Measurements from ENCODE around the gene KDM4C. TPM values are rescaled to one million over a fixed set of nuclear protein-coding genes. Genes with fewer than 3 reads are reported as not detected.

Gene KDM4C
- total RNA-seq, 2 donors from 2014 or later = 66.2 to 68.7 TPM

DNA sequence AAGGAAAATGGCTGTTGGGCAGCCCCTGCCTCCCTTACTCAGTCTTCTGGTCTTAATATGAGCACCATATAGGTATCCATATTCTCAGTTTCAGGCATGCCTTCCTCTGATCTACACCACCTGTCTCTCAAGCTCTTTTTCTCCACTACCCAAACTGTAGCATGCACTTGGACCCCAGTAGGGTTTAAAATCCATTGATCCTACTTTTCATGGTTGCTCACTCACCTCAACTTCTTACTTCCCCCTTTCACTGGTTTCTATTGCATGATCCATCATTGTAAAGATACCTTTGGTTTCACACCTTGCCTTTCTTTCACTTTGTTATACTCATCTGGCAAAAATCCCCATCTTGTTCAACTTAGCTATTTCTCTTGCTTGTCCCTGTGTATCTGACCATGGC lies 159.4 kb downstream of the KDM4C start:
- no peak for DNase-seq (ENCODE audit: low spot score)
- Mint-ChIP-seq H3K27ac (no peak overlapping the region), H3K4me3 (no peak overlapping the region), H3K4me1 (ENCODE audit: low read depth in 2 of 2) (peaks cover 37 to 38% of the 10 kb centered on the region in 2 donors), H3K36me3 (no peaks in the 10 kb centered on the region), H3K9me3 (peaks cover 3% of the 10 kb centered on the region), H3K27me3 (no peaks in the 10 kb centered on the region)
- no peak for ATAC-seq

GRCh38 chr9:6920041-6920440 lies 162.3 kb downstream of the KDM4C start:
- ATAC-seq (no peak), DNase-seq (ENCODE audit: low spot score) (no peak)
- Mint-ChIP-seq H3K4me3 (no peak overlapping the region), H3K36me3 (no peaks in the 10 kb centered on the region), H3K27ac (no peak overlapping the region), H3K27me3 (no peaks in the 10 kb centered on the region), H3K4me1 (ENCODE audit: low read depth in 2 of 2) (peaks cover 53 to 62% of the 10 kb centered on the region in 2 donors), H3K9me3 (peaks cover 3% of the 10 kb centered on the region)

DNA sequence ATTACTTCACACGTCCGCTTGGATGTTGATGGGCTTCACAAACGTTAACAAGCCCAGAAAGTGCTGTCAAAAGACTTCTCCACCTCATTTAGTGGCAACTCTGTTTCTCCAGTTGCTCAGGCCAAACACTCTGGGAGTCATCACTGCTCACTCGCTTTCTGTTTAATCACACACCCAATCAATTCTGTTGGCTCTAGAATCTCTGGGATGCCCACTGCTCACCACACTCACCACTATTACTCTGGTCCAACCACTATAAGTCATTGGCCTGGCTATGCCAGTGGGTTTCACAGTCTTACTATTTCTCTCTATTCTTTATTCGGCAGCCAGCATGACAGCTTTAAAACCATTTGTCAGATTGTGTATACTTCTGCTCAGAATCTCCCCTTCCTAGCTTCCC lies 163.5 kb downstream of the KDM4C start:
- Mint-ChIP-seq H3K4me1 (ENCODE audit: low read depth in 2 of 2) (peaks cover 53 to 62% of the 10 kb centered on the region in 2 donors), H3K36me3 (no peaks in the 10 kb centered on the region)
- peak in 1 of 2 donors; percentile 31 for ATAC-seq

DNA sequence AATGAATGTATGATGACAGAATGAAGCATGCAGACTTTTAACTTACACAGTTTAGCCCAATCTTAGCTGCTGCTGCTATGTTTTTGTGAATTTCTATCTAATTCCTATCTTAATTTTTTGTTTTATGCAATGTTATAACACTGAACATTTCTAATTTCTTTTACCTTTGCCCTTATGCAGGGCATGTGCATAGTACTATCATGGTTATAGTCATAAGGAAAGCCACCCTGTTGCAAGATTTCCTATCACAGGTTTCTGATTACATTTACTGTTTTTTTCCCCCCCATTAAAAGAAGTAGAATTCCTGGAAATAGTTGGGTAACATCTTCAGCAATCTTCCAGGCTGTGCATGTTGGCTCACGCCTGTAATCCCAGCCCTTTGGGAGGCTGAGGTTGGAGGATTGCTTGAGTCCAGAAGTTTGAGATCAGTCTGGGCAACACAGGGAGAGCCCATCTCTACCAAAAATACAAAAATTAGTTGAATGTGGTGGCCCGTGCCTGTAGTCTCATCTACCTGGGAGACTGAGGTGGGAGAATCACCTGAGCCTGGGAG lies 164.4 kb downstream of the KDM4C start:
- peaks cover 3% of the 10 kb centered on the region for H3K9me3 Mint-ChIP-seq
- H3K4me1 Mint-ChIP-seq (ENCODE audit: low read depth in 2 of 2) = peaks cover 54 to 57% of the 10 kb centered on the region in 2 donors
- DNase-seq (ENCODE audit: low spot score) = no peak
- ATAC-seq = peak; percentile 55 to 67
- H3K27me3 Mint-ChIP-seq = no peaks in the 10 kb centered on the region
- no peaks in the 10 kb centered on the region for H3K36me3 Mint-ChIP-seq
- H3K27ac Mint-ChIP-seq = peak overlapping the region; percentile 28 to 51
- peak overlapping the region; percentile 54 for H3K4me3 Mint-ChIP-seq

More for the DNA sequence above, 163.5 kb downstream of the KDM4C start:
- peak overlapping the region; percentile 54 for H3K4me3 Mint-ChIP-seq
- H3K9me3 Mint-ChIP-seq = peaks cover 3% of the 10 kb centered on the region
- H3K27me3 Mint-ChIP-seq = no peaks in the 10 kb centered on the region
- peak overlapping the region; percentile 28 to 51 for H3K27ac Mint-ChIP-seq
- DNase-seq (ENCODE audit: low spot score) = no peak

DNA sequence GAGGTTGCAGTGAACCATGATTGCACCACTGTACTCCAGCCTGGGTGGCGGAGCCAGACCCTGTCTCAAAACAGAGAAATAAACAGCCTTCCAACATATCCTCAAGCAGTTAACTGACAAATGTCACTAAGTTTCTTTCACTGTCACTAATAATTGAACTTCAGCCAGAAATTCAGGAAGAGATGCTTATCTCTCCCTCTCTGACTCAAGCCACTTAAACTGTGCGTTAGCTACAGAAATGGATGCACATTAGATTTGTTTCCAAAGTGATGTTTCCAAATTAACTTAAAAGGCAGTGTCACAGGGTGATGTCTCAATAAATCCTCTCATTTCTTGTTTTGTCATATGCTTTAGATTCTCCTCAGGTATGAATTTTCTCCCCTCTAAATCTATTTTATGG lies 164.9 kb downstream of the KDM4C start:
- Mint-ChIP-seq H3K27ac (peak overlapping the region; percentile 28 to 51), H3K4me3 (peak overlapping the region; percentile 54), H3K9me3 (peaks cover 3% of the 10 kb centered on the region), H3K4me1 (ENCODE audit: low read depth in 2 of 2) (peaks cover 52 to 55% of the 10 kb centered on the region in 2 donors), H3K27me3 (no peaks in the 10 kb centered on the region), H3K36me3 (no peaks in the 10 kb centered on the region)
- DNase-seq (ENCODE audit: low spot score) (no peak), ATAC-seq (no peak)

- peak in 1 of 2 donors; percentile 64 for ATAC-seq
- Mint-ChIP-seq H3K27ac (peak overlapping the region; percentile 28 to 51), H3K4me3 (peak overlapping the region; percentile 54), H3K36me3 (no peaks in the 10 kb centered on the region), H3K27me3 (no peaks in the 10 kb centered on the region), H3K9me3 (peaks cover 2% of the 10 kb centered on the region), H3K4me1 (ENCODE audit: low read depth in 2 of 2) (peaks cover 54 to 57% of the 10 kb centered on the region in 2 donors)
- no peak for DNase-seq (ENCODE audit: low spot score)
Measured at GRCh38 chr9:6923086-6923485, 165.3 kb downstream of the KDM4C start.

DNA sequence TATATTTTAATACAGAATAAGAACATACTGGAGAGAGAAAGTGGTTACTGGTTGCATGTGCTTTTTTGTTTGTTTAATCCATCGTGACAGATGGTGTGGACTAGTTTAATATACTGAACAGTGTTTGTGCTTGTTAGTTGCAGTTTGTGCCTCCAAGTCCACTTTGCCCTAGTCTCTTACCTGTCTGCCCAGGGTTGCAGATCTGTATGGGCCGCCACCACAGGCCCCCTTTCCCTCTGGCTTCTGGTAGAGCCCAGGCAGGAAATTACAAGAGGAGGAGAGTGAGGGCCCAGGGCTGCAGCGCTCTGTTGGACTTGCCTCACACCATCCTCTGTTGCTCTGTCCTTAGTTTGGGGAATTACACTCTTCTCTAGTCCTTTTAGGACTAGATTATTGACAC lies 166.4 kb downstream of the KDM4C start:
- DNase-seq (ENCODE audit: low spot score) = no peak
- Mint-ChIP-seq H3K9me3 (no peaks in the 10 kb centered on the region), H3K4me1 (ENCODE audit: low read depth in 2 of 2) (peaks cover 60 to 65% of the 10 kb centered on the region in 2 donors), H3K4me3 (peak overlapping the region; percentile 23), H3K36me3 (no peaks in the 10 kb centered on the region), H3K27ac (no peak overlapping the region), H3K27me3 (no peaks in the 10 kb centered on the region)
- ATAC-seq = peak in 1 of 2 donors; percentile 28

DNA sequence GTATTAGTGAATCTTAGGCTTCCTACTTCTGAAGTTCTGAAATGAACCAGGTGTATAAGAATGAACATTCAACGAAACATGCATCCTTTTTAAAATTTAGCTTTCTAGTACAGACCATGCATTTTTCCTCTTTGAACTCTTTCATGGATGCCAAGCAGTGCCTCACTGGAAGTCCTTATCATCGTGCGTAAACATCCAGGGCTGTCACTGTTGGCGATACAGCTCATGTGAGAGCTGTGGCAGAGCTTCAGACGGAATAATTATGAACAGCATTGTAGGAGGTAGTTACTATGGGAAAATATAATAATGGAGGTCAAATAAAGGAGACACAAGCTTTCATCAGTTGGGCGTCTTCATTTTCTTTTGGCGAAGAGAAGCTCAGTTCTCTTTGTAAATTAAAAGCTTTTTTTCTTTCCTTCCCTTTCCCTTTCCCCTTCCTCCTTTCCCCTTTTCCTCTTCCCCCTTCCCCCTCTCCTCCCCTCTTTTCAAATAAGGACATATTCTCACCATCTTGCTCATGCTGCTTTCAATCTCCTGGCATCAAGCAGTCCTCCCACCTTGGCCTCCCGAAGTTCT lies 167.3 kb downstream of the KDM4C start:
- H3K36me3 Mint-ChIP-seq = no peaks in the 10 kb centered on the region
- H3K4me1 Mint-ChIP-seq (ENCODE audit: low read depth in 2 of 2) = peaks cover 65 to 68% of the 10 kb centered on the region in 2 donors
- H3K27me3 Mint-ChIP-seq = no peaks in the 10 kb centered on the region
- H3K4me3 Mint-ChIP-seq = no peak overlapping the region
- ATAC-seq = no peak
- no peak for DNase-seq (ENCODE audit: low spot score)
- no peaks in the 10 kb centered on the region for H3K9me3 Mint-ChIP-seq
- no peak overlapping the region for H3K27ac Mint-ChIP-seq

DNA sequence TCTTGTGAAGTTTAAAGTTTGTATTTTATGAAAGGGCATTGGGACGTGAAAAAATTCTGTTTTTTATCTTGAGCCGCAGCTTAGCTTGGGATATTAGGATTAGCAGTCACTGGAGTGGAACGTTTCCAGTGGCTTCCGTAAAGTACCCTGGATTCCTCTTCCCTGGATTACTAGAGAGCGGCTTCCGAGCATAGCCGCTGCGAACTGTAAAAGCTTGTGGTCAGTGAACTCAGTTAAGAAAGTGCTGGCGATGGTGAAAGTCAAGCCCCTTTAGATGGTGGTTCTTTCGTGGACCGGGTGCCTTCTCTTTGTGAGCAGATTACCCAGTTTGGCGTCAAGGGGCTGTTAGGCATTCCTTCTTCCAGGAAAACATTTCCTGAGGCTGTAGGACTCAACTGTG lies 168.1 kb downstream of the KDM4C start:
- Mint-ChIP-seq H3K27ac (no peak overlapping the region), H3K27me3 (no peaks in the 10 kb centered on the region), H3K4me1 (ENCODE audit: low read depth in 2 of 2) (peaks cover 64 to 68% of the 10 kb centered on the region in 2 donors), H3K36me3 (no peaks in the 10 kb centered on the region), H3K4me3 (no peak overlapping the region), H3K9me3 (no peaks in the 10 kb centered on the region)
- ATAC-seq (no peak), DNase-seq (ENCODE audit: low spot score) (no peak)

DNA sequence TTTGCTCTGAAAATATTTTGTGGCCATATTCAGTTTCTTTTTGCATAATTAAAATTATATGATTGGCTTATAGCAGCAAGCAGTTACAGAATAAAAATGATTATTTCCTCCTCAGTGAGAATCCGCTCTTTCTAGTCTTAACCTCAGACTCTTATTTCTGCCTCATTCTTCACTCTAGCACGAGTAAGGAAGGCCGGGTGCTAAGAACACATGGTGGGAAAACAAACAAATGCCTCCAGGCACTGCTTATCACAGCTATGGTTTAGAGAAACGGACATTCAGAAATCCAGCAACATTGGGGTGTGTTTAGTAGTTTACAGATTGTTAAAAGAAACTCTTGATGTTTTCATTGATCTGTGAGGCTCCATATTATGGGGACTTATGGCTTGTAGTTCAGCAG lies 168.7 kb downstream of the KDM4C start:
- Mint-ChIP-seq H3K27ac (no peak overlapping the region), H3K4me1 (ENCODE audit: low read depth in 2 of 2) (peaks cover 60 to 62% of the 10 kb centered on the region in 2 donors), H3K4me3 (no peak overlapping the region), H3K9me3 (no peaks in the 10 kb centered on the region), H3K36me3 (no peaks in the 10 kb centered on the region), H3K27me3 (no peaks in the 10 kb centered on the region)
- DNase-seq (ENCODE audit: low spot score) (no peak), ATAC-seq (no peak)

GRCh38 chr9:6927838-6928237 lies 170.1 kb downstream of the KDM4C start:
- Mint-ChIP-seq H3K27ac (no peak overlapping the region), H3K4me3 (no peak overlapping the region), H3K27me3 (no peaks in the 10 kb centered on the region), H3K4me1 (ENCODE audit: low read depth in 2 of 2) (peaks cover 52 to 55% of the 10 kb centered on the region in 2 donors), H3K36me3 (no peaks in the 10 kb centered on the region), H3K9me3 (no peaks in the 10 kb centered on the region)
- no peak for ATAC-seq
- DNase-seq (ENCODE audit: low spot score) = no peak

DNA sequence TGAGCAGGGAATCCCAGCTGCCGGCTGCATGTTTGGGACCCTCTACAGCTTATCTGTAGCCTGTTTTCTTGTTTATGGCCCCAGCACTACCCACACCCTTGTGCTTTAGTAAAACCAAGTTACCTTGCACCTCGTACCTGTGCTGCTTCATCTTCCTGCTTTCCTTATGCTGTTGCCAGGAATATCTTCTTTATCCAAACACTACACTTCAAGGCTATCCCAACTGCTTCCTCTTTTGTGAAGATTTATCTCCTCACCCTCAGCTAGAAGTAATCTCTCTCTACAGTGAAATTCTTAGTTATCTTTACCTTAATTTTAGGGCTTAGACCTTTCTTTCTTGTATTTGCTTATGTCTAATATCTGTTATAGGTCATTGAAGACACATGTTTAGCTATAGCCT lies 171.1 kb downstream of the KDM4C start:
- Mint-ChIP-seq H3K9me3 (no peaks in the 10 kb centered on the region), H3K4me3 (no peak overlapping the region), H3K4me1 (ENCODE audit: low read depth in 2 of 2) (peaks cover 42 to 50% of the 10 kb centered on the region in 2 donors), H3K27me3 (no peaks in the 10 kb centered on the region), H3K27ac (no peak overlapping the region), H3K36me3 (no peaks in the 10 kb centered on the region)
- DNase-seq (ENCODE audit: low spot score) (no peak), ATAC-seq (no peak)

DNA sequence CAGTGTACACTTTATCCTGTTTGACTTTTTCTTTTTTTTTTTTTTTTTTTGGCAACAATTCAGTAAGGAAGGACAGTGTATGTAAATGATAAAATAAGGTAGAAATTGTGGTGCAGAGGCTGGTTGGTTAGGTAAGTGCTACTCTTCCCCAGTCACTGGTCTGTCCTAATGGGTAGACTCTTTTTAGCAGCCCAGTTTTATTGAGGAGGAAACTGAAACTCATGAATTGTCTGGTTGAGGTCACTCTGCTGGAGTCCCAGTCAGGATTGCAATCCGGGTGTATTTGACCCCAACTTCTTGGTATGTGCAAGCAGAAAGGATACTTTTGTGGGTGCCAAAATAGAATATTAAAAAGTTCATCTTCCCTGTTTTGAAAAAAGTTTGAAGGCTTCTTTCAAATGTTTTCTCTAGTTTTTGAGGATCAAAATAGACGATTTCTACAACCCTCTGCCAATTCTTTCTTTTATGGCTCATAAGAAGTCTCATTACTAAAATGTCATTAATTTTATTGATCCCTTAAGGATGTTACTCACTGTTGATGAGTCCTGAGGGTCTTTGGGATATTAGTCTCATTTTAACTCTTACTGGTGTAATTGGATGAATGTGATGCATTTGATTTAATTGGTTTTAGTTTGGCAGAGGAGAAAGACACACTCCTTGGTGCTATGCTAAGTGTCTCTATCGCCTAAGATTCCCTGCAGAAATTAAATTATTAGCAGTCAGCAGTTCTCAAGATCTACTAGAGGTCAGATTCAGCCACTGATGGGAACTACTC lies 171.9 kb downstream of the KDM4C start:
- no peaks in the 10 kb centered on the region for H3K36me3 Mint-ChIP-seq
- peaks cover 37 to 46% of the 10 kb centered on the region in 2 donors for H3K4me1 Mint-ChIP-seq (ENCODE audit: low read depth in 2 of 2)
- ATAC-seq = no peak

DNA sequence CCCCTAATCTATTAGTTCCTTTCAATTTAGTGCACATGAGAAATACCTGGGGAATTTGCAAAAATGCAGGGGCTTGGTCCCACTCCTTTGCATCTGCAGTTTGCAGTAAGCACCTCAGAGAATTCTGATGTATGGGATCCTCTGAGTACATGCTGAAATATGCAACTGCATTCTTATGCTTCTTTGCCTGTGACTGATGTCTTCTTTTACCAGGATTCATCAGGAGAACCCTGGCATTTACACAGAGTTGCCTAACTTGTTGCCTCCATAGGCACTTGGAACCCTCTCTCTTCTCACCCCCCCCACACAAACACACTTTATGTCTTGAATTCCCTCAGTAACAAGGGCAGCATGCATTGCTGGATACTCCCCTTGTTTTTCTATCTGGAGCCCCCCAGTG lies 173.1 kb downstream of the KDM4C start:
- H3K27ac Mint-ChIP-seq = no peak overlapping the region
- H3K9me3 Mint-ChIP-seq = no peaks in the 10 kb centered on the region
- H3K27me3 Mint-ChIP-seq = no peaks in the 10 kb centered on the region
- no peak overlapping the region for H3K4me3 Mint-ChIP-seq
- ATAC-seq (no peak), DNase-seq (ENCODE audit: low spot score) (no peak)
- H3K36me3 Mint-ChIP-seq = no peaks in the 10 kb centered on the region
- H3K4me1 Mint-ChIP-seq (ENCODE audit: low read depth in 2 of 2) = peaks cover 34 to 43% of the 10 kb centered on the region in 2 donors

More for the DNA sequence above, 171.9 kb downstream of the KDM4C start:
- DNase-seq (ENCODE audit: low spot score) = no peak
- no peaks in the 10 kb centered on the region for H3K9me3 Mint-ChIP-seq
- no peak overlapping the region for H3K27ac Mint-ChIP-seq
- no peaks in the 10 kb centered on the region for H3K27me3 Mint-ChIP-seq
- H3K4me3 Mint-ChIP-seq = no peak overlapping the region

Measured in natural killer cell treated with Interleukin-12 subunit alpha and Interleukin-12 subunit beta and Interleukin-15 and Interleukin-18, amount 100 ng/mL, for 72 hours (primary cell).